Motor neuron (in vitro differentiated cells): ENCODE results near the gene THSD4. TPM values are rescaled to one million over a fixed set of nuclear protein-coding genes. Genes with fewer than 3 reads are reported as not detected.

Source experiments
- ATAC-seq, 8 experiments: fragments of 200-7000 bp; cut with Tn5 transposase; replicated peaks in 6 of 8; 2 replicates each; pipeline ENCODE4 v1.8.0; 2021; ENCODE audit warnings: mild to moderate bottlenecking in 8 of 8, moderate library complexity in 8 of 8
- H3K27ac ChIP-seq, 2 donors: fragments of 250-450 bp; sonication (Bioruptor Pico); 2 replicates each; pipeline ENCODE4 v1.9.0; 2021; ENCODE audit warnings: antibody characterized with exemption in 2 of 2, mild to moderate bottlenecking in 2 of 2, moderate library complexity in 1 of 2
- H3K4me1 ChIP-seq, 2 donors: fragments of 250-450 bp; sonication (Bioruptor Pico); replicated peaks in 1 of 2; 2 replicates each; pipeline ENCODE4 v1.6.1; 2021; ENCODE audit warnings: antibody characterized with exemption in 2 of 2, mild to moderate bottlenecking in 2 of 2, moderate library complexity in 1 of 2
- H3K4me3 ChIP-seq, 5 donors: fragments of 250-450 bp; sonication (Bioruptor Pico); 2 replicates each; pipeline ENCODE4 v1.9.0; 2021; ENCODE audit warnings: antibody characterized with exemption in 5 of 5, mild to moderate bottlenecking in 5 of 5, moderate library complexity in 4 of 5
- WGBS, 10 experiments: fragments of 450-650 bp; shearing (Covaris generic); methylation state at CpG; one replicate each; pipeline ENCODE4 v1.0.0; 2022; 5-methylcytosine and 5-hydroxymethylcytosine counted together
- in situ Hi-C, 9 experiments: fragments of 400-800 bp; cut with MboI; loops; one replicate each; pipeline ENCODE4 v1.15.0; 2021; ENCODE audit warnings: low sequenced_read_pairs in 9 of 9, low pct_unique_long_range_greater_than_20kb in 2 of 9; ENCODE audit not compliant: unreplicated experiment in 9 of 9
- total RNA-seq, 8 experiments: library from RNA; unstranded; fragments of 300-600 nt; gene quantifications; 2 replicates each; pipeline versions ENCODE4 v1.2.3 to v1.2.4, GENCODE V29; 2022

The THSD4 gene
- total RNA-seq, 8 experiments from 2014 or later: 1.3 to 28.4 (median 6.7) TPM

GRCh38 chr15:71480556-71480955, 365.3 kb downstream of the THSD4 start:
- H3K27ac ChIP-seq: no peak overlapping the region
- no peak for ATAC-seq
- H3K4me3 ChIP-seq: no peak overlapping the region
- in situ Hi-C loops: no loop called here
- WGBS, 10 experiments: 80 to 100% (median 86%) methylated on average over 1 to 6 of the region's 6 CpGs
- peaks cover 0 to 4% of the 10 kb centered on the region in 2 donors for H3K4me1 ChIP-seq

GRCh38 chr15:71484080-71484479, 368.8 kb downstream of the THSD4 start:
- Histone ChIP-seq H3K4me1 (peaks cover 0 to 4% of the 10 kb centered on the region in 2 donors), H3K4me3 (no peak overlapping the region), H3K27ac (no peak overlapping the region)
- 39 to 100% (median 91%) methylated on average over 1 to 4 of the region's 4 CpGs; no CpG with 5 or more reads in 2 of the 10 experiments for WGBS, 10 experiments
- no peak for ATAC-seq
- in situ Hi-C loops: no loop called here

- Histone ChIP-seq H3K4me1 (peaks cover 0 to 4% of the 10 kb centered on the region in 2 donors), H3K4me3 (no peak overlapping the region), H3K27ac (no peak overlapping the region)
- in situ Hi-C loops: no loop called here
- ATAC-seq: peak in 3 of 8 experiments; percentile 48 to 59 (median 52)
- WGBS, 10 experiments: 29 to 100% (median 100%) methylated on average over 1 to 2 of the region's 2 CpGs; no CpG with 5 or more reads in 7 of the 10 experiments
Observed at GRCh38 chr15:71485094-71485693, 369.9 kb downstream of the THSD4 start.

- peaks cover 0 to 7% of the 10 kb centered on the region in 2 donors for H3K4me1 ChIP-seq
- H3K4me3 ChIP-seq: no peak overlapping the region
- no peak overlapping the region for H3K27ac ChIP-seq
- 73 to 100% (median 88%) methylated on average over 1 to 3 of the region's 3 CpGs for WGBS, 10 experiments
- ATAC-seq: no peak
- in situ Hi-C loops: no loop called here
Observed at GRCh38 chr15:71489570-71489969, 374.3 kb downstream of the THSD4 start.

GRCh38 chr15:71493526-71493925, 378.3 kb downstream of the THSD4 start:
- in situ Hi-C loops: no loop called here
- WGBS, 10 experiments: 83 to 100% (median 91%) methylated on average over 1 to 5 of the region's 5 CpGs; no CpG with 5 or more reads in 4 of the 10 experiments
- H3K4me3 ChIP-seq: no peak overlapping the region
- H3K4me1 ChIP-seq: peaks cover 0 to 14% of the 10 kb centered on the region in 2 donors
- H3K27ac ChIP-seq: no peak overlapping the region
- ATAC-seq: no peak

- 67 to 87% (median 78%) methylated on average over 3 to 8 of the region's 9 CpGs; no CpG with 5 or more reads in 2 of the 10 experiments for WGBS, 10 experiments
- ATAC-seq: peak in 2 of 8 experiments; percentile 27 to 85
- H3K4me1 ChIP-seq: peaks cover 0 to 14% of the 10 kb centered on the region in 2 donors
- in situ Hi-C loops: no loop called here
- H3K27ac ChIP-seq: no peak overlapping the region
- no peak overlapping the region for H3K4me3 ChIP-seq
Observed at GRCh38 chr15:71494563-71495397, 379.5 kb downstream of the THSD4 start.

GRCh38 chr15:71495398-71495780, 380.1 kb downstream of the THSD4 start:
- peaks cover 0 to 14% of the 10 kb centered on the region in 2 donors for H3K4me1 ChIP-seq
- WGBS, 10 experiments: 49 to 67% (median 50%) methylated on average over 2 to 3 of the region's 3 CpGs; no CpG with 5 or more reads in 3 of the 10 experiments
- no peak overlapping the region for H3K27ac ChIP-seq
- H3K4me3 ChIP-seq: no peak overlapping the region
- no peak for ATAC-seq
- in situ Hi-C loops: no loop called here

GRCh38 chr15:71496336-71496955, 381.2 kb downstream of the THSD4 start:
- in situ Hi-C loops: no loop called here
- WGBS, 10 experiments: 0 to 100% (median 67%) methylated on average over 1 to 4 of the region's 4 CpGs
- no peak overlapping the region for H3K27ac ChIP-seq
- ATAC-seq: peak in 1 of 8 experiments; percentile 42
- H3K4me3 ChIP-seq: no peak overlapping the region
- peaks cover 0 to 14% of the 10 kb centered on the region in 2 donors for H3K4me1 ChIP-seq

- peak in 2 of 8 experiments; percentile 71 to 77 for ATAC-seq
- 0 to 100% (median 80%) methylated on average over 1 of the region's 1 CpG; no CpG with 5 or more reads in 1 of the 10 experiments for WGBS, 10 experiments
- H3K27ac ChIP-seq: no peak overlapping the region
- in situ Hi-C loops: no loop called here
- no peaks in the 10 kb centered on the region for H3K4me1 ChIP-seq
- no peak overlapping the region for H3K4me3 ChIP-seq
Observed at GRCh38 chr15:71501344-71502076, 386.2 kb downstream of the THSD4 start.

- Histone ChIP-seq H3K4me3 (no peak overlapping the region), H3K27ac (no peak overlapping the region), H3K4me1 (no peaks in the 10 kb centered on the region)
- ATAC-seq: peak in 2 of 8 experiments; percentile 72 to 87
- 0 to 100% (median 62%) methylated on average over 1 of the region's 1 CpG; no CpG with 5 or more reads in 2 of the 10 experiments for WGBS, 10 experiments
- in situ Hi-C loops: no loop called here
Observed at GRCh38 chr15:71502077-71502432, 386.8 kb downstream of the THSD4 start.

- 5 to 100% (median 63%) methylated on average over 1 to 4 of the region's 4 CpGs for WGBS, 10 experiments
Observed at GRCh38 chr15:71505962-71506361, 390.7 kb downstream of the THSD4 start.

GRCh38 chr15:71506946-71507345, 391.7 kb downstream of the THSD4 start:
- Histone ChIP-seq H3K4me1 (peaks cover 1 to 9% of the 10 kb centered on the region in 2 donors), H3K27ac (no peak overlapping the region), H3K4me3 (no peak overlapping the region)
- WGBS, 10 experiments: 33 to 100% (median 88%) methylated on average over 1 to 4 of the region's 4 CpGs; no CpG with 5 or more reads in 4 of the 10 experiments
- no peak for ATAC-seq
- in situ Hi-C loops: no loop called here

More at GRCh38 chr15:71505962-71506361, 390.7 kb downstream of the THSD4 start:
- no peak overlapping the region for H3K27ac ChIP-seq
- in situ Hi-C loops: no loop called here
- H3K4me3 ChIP-seq: no peak overlapping the region
- no peaks in the 10 kb centered on the region for H3K4me1 ChIP-seq
- no peak for ATAC-seq
